ENCODE data around the gene UQCC2.

DNA sequence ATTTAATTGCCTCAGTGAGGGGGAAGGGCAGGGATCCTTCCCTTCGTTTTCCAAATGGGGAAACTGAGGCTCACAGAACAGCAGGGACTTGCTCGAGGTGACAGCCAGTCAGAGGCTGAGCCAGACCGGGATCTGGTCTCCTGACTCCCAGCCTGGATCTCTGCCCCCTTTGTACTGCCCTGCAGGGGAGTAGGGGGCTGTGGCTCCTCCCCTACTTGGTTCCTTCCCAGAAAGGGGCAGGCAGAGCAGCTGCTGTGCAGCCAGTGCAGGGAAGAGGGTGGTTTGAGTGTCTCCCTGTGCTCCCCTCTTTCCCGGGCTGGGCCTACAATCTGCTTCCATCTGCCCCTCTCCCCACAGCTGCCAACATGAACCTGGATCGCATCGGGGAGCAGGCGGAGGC, 37.6 kb downstream of the UQCC2 start:
- TF ChIP-seq ZNF384 (IDR thresholded peaks at IDR 0.05) (no peak), TARDBP (IDR thresholded peaks at IDR 0.05) (no peak), SP1 (IDR thresholded peaks at IDR 0.05) (no peak)
